HEK293 (cell line): ENCODE data around the gene FBXO45.
"Not testable (repeated sequence)": the region's sequence is repeated elsewhere in the genome, so short reads cannot be mapped to it uniquely, and the experiment has no call there.

Experiments
- SALL2 ChIP-seq: fragments of 450-650 bp; formaldehyde crosslinking; IDR thresholded peaks from 2 replicates; pipeline ENCODE4 v1.5.0; 2017; ENCODE audit warnings: missing biosample characterization, mild to moderate bottlenecking, missing genetic modification characterization, borderline replicate concordance
- ZNF239 ChIP-seq: fragments of 450-650 bp; formaldehyde crosslinking; IDR thresholded peaks from 2 replicates; pipeline ENCODE4 v1.5.1; 2016; ENCODE audit warnings: missing biosample characterization, missing genetic modification characterization
- ZNF585B ChIP-seq: fragments of 450-650 bp; formaldehyde crosslinking; IDR thresholded peaks from 2 replicates; pipeline ENCODE4 v1.5.1; 2016; ENCODE audit warnings: missing biosample characterization, missing genetic modification characterization
- TF ChIP-seq, protein P1 (sequence below): fragments of 450-650 bp; formaldehyde crosslinking; IDR thresholded peaks from 2 replicates; pipeline ENCODE4 v1.5.1; 2016; ENCODE audit warnings: missing biosample characterization, missing genetic modification characterization
- TF ChIP-seq, protein P2 (sequence below): sonication (generic); formaldehyde crosslinking; IDR thresholded peaks from 2 replicates; pipeline ENCODE4 v1.8.1; 2022; ENCODE audit warnings: mild to moderate bottlenecking, moderate library complexity, missing genetic modification reagents

DNA sequence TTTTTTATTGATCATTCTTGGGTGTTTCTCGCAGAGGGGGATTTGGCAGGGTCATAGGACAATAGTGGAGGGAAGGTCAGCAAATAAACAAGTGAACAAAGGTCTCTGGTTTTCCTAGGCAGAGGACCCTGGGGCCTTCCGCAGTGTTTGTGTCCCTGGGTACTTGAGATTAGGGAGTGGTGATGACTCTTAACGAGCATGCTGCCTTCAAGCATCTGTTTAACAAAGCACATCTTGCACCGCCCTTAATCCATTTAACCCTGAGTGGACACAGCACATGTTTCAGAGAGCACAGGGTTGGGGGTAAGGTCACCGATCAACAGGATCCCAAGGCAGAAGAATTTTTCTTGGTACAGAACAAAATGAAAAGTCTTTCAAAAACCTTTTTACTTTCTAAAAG is 51.2 kb downstream of the FBXO45 start:
- TF ChIP-seq, protein P1, sequence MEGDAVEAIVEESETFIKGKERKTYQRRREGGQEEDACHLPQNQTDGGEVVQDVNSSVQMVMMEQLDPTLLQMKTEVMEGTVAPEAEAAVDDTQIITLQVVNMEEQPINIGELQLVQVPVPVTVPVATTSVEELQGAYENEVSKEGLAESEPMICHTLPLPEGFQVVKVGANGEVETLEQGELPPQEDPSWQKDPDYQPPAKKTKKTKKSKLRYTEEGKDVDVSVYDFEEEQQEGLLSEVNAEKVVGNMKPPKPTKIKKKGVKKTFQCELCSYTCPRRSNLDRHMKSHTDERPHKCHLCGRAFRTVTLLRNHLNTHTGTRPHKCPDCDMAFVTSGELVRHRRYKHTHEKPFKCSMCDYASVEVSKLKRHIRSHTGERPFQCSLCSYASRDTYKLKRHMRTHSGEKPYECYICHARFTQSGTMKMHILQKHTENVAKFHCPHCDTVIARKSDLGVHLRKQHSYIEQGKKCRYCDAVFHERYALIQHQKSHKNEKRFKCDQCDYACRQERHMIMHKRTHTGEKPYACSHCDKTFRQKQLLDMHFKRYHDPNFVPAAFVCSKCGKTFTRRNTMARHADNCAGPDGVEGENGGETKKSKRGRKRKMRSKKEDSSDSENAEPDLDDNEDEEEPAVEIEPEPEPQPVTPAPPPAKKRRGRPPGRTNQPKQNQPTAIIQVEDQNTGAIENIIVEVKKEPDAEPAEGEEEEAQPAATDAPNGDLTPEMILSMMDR (tag by site-specific recombination), result not testable (repeated sequence)
- TF ChIP-seq, protein P2, sequence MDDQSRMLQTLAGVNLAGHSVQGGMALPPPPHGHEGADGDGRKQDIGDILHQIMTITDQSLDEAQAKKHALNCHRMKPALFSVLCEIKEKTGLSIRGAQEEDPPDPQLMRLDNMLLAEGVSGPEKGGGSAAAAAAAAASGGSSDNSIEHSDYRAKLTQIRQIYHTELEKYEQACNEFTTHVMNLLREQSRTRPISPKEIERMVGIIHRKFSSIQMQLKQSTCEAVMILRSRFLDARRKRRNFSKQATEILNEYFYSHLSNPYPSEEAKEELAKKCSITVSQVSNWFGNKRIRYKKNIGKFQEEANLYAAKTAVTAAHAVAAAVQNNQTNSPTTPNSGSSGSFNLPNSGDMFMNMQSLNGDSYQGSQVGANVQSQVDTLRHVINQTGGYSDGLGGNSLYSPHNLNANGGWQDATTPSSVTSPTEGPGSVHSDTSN, result not testable (repeated sequence)
- not testable (repeated sequence) for TF ChIP-seq ZNF585B (tag by site-specific recombination); ZNF239 (tag by site-specific recombination); SALL2
